Measurements from ENCODE around the gene METTL26.
A peak's percentile ranks its signal among the peaks of the same experiment; 100 is the strongest.

METTL26 gene

GRCh38 chr16:595094-595528 lies 41.0 kb downstream of the METTL26 start:
- DNase-seq: no peak

GRCh38 chr16:593807-594206 lies 42.3 kb downstream of the METTL26 start:
- no peak for DNase-seq

GRCh38 chr16:593406-593805 lies 42.7 kb downstream of the METTL26 start:
- DNase-seq: peak in 1 of 4 experiments; percentile 13

- DNase-seq: peak; percentile 74 to 83 (median 80)
These were observed 43.4 kb downstream of the METTL26 start for GRCh38 chr16:592518-593306.

GRCh38 chr16:591892-592517 lies 44.1 kb downstream of the METTL26 start:
- DNase-seq: no peak

GRCh38 chr16:591231-591630 lies 44.9 kb downstream of the METTL26 start:
- DNase-seq: no peak

GRCh38 chr16:590815-591200 lies 45.3 kb downstream of the METTL26 start:
- DNase-seq: no peak

- DNase-seq: peak; percentile 37 to 71 (median 48)
These were observed 45.8 kb downstream of the METTL26 start for GRCh38 chr16:590188-590814.

GRCh38 chr16:589658-590187 lies 46.4 kb downstream of the METTL26 start, which contains the start of gene RAB40C:
TSS of gene RAB40C (plus strand) at chr16:590066. CDS start at chr16:590292, 226 bp downstream.
- peak; percentile 99 for DNase-seq

- peak; percentile 97 to 98 (median 98) for DNase-seq
These were observed 47.0 kb downstream of the METTL26 start for GRCh38 chr16:588889-589657.

GRCh38 chr16:588639-588888 lies 47.5 kb downstream of the METTL26 start:
- DNase-seq: no peak

GRCh38 chr16:586645-587590 lies 49.2 kb downstream of the METTL26 start:
- DNase-seq: no peak

- no peak for DNase-seq
These were observed 50.0 kb downstream of the METTL26 start for GRCh38 chr16:586047-586644.

- DNase-seq: no peak
These were observed 50.8 kb downstream of the METTL26 start for GRCh38 chr16:585351-585750.

All from suppressor macrophage (primary cell).